OCI-LY3 (cell line): ENCODE data around the gene IL3.
"Not testable (repeated sequence)": the region's sequence is repeated elsewhere in the genome, so short reads cannot be mapped to it uniquely, and the experiment has no call there.

ENCODE experiments used
- H2AFZ ChIP-seq: fragments of 200-600, 300-600 bp; shearing (Covaris generic); 2 replicates; pipeline ENCODE4 v1.6.0; 2014; ENCODE audit warnings: antibody characterized with exemption, low read depth, low read length
- H3K27ac ChIP-seq: fragments of 200-600, 300-600 bp; sonication (generic); 2 replicates; pipeline ENCODE4 v1.5.1; 2014; ENCODE audit warnings: mild to moderate bottlenecking, low read length, moderate library complexity, mixed read lengths
- H3K27me3 ChIP-seq: fragments of 200-600, 300-600 bp; sonication (generic); 2 replicates; pipeline ENCODE4 v1.6.1; 2014; ENCODE audit warnings: low read depth, low read length, mixed read lengths
- H3K36me3 ChIP-seq: fragments of 200-600, 300-600 bp; sonication (generic); replicated peaks from 2 replicates; pipeline ENCODE3; 2014; ENCODE audit warnings: low read depth, low read length, mixed read lengths
- H3K4me1 ChIP-seq: fragments of 300-600, 200-600 bp; sonication (generic); 2 replicates; pipeline ENCODE4 v1.6.1; 2014; ENCODE audit warnings: low read length, mixed read lengths
- H3K4me2 ChIP-seq: fragments of 200-600, 300-600 bp; sonication (generic); 2 replicates; pipeline ENCODE4 v1.6.1; 2014; ENCODE audit warnings: low read length, mixed read lengths
- H3K4me3 ChIP-seq: fragments of 300-600, 200-600 bp; sonication (generic); 2 replicates; pipeline ENCODE4 v1.5.1; 2014; ENCODE audit warnings: antibody characterized with exemption, mild to moderate bottlenecking, low read length, moderate library complexity
- H3K79me2 ChIP-seq: fragments of 300-600, 200-600 bp; shearing (Covaris generic); 2 replicates; pipeline ENCODE4 v1.6.1; 2014; ENCODE audit warnings: mild to moderate bottlenecking, low read length, mixed read lengths
- H3K9ac ChIP-seq: fragments of 300-600, 200-600 bp; shearing (Covaris generic); 2 replicates; pipeline ENCODE4 v1.6.0; 2014; ENCODE audit warnings: mild to moderate bottlenecking, low read length, moderate library complexity
- H3K9me3 ChIP-seq: fragments of 200-600, 300-600 bp; shearing (Covaris generic); 2 replicates; pipeline ENCODE4 v1.6.1; 2014; ENCODE audit warnings: low read length, mixed read lengths; ENCODE audit not compliant: insufficient read depth
- H4K20me1 ChIP-seq: fragments of 200-600, 300-600 bp; sonication (generic); 2 replicates; pipeline ENCODE4 v1.6.1; 2016; ENCODE audit warnings: low read length, mixed read lengths; ENCODE audit not compliant: insufficient read depth
- EZH2phosphoT487 ChIP-seq: fragments of 200-600 bp; shearing (Covaris generic); IDR thresholded peaks from 2 replicates; pipeline ENCODE4 v1.6.1; 2018; ENCODE audit warnings: antibody characterized with exemption, mixed run types, low read depth
- TF ChIP-seq, protein P1 (sequence below): fragments of 200-600, 300-600 bp; sonication (generic); IDR thresholded peaks from 2 replicates; pipeline ENCODE4 v1.5.1; 2014; ENCODE audit warnings: antibody characterized with exemption, low read length, low read depth

IL3 gene

GRCh38 chr5:132105688-132106087 lies 45.2 kb downstream of the IL3 start:
- Histone ChIP-seq H4K20me1 (no peaks in the 10 kb centered on the region), H3K79me2 (no peaks in the 10 kb centered on the region), H3K4me1 (peaks cover 45% of the 10 kb centered on the region), H3K36me3 (no peaks in the 10 kb centered on the region), H3K27ac (no peak overlapping the region), H3K4me3 (no peak overlapping the region), H2AFZ (no peak overlapping the region), H3K4me2 (no peak overlapping the region), H3K9ac (no peak overlapping the region), H3K27me3 (peaks cover 8% of the 10 kb centered on the region; the same call in 1 of the 2 replicates), H3K9me3 (no peaks in the 10 kb centered on the region)
- TF ChIP-seq, protein P1, sequence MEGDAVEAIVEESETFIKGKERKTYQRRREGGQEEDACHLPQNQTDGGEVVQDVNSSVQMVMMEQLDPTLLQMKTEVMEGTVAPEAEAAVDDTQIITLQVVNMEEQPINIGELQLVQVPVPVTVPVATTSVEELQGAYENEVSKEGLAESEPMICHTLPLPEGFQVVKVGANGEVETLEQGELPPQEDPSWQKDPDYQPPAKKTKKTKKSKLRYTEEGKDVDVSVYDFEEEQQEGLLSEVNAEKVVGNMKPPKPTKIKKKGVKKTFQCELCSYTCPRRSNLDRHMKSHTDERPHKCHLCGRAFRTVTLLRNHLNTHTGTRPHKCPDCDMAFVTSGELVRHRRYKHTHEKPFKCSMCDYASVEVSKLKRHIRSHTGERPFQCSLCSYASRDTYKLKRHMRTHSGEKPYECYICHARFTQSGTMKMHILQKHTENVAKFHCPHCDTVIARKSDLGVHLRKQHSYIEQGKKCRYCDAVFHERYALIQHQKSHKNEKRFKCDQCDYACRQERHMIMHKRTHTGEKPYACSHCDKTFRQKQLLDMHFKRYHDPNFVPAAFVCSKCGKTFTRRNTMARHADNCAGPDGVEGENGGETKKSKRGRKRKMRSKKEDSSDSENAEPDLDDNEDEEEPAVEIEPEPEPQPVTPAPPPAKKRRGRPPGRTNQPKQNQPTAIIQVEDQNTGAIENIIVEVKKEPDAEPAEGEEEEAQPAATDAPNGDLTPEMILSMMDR = no peak
- TF ChIP-seq EZH2phosphoT487 = no peak

DNA sequence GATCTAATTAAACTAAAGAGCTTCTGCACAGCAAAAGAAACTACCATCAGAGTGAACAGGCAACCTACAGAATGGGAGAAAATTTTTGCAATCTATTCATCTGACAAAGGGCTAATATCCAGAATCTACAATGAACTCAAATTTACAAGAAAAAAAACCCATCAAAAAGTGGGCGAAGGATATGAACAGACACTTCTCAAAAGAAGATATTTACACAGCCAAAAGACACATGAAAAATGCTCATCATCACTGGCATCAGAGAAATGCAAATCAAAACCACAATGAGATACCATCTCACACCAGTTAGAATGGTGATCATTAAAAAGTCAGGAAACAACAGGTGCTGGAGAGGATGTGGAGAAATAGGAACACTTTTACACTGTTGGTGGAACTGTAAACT lies 48.0 kb downstream of the IL3 start:
- not testable (repeated sequence) for H4K20me1 ChIP-seq

DNA sequence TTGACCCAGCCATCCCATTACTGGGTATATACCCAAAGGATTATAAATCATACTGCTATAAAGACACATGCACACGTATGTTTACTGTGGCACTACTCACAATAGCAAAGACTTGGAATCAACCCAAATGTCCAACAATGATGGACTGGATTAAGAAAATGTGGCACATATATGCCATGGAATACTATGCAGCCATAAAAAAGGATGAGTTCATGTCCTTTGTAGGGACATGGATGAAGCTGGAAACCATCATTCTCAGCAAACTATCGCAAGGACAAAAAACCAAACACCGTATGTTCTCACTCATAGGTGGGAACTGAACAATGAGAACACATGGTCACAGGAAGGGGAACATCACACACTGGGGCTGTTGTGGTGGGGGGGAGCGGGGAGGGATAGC lies 48.5 kb downstream of the IL3 start:
- H3K4me1 ChIP-seq = peaks cover 12% of the 10 kb centered on the region
- not testable (repeated sequence) for H3K9ac ChIP-seq, H3K36me3 ChIP-seq, H3K79me2 ChIP-seq, H2AFZ ChIP-seq, H3K9me3 ChIP-seq, H4K20me1 ChIP-seq, H3K27me3 ChIP-seq, H3K4me2 ChIP-seq, H3K27ac ChIP-seq, H3K4me3 ChIP-seq

More for the DNA sequence above, 48.0 kb downstream of the IL3 start:
- H3K9me3 ChIP-seq, H3K27ac ChIP-seq, H3K4me3 ChIP-seq, H3K36me3 ChIP-seq, H3K79me2 ChIP-seq, H3K27me3 ChIP-seq, H3K9ac ChIP-seq, H2AFZ ChIP-seq, H3K4me2 ChIP-seq: not testable (repeated sequence)
- peaks cover 17% of the 10 kb centered on the region for H3K4me1 ChIP-seq

GRCh38 chr5:132109494-132110053 lies 49.1 kb downstream of the IL3 start:
- H4K20me1 ChIP-seq = no peaks in the 10 kb centered on the region
- TF ChIP-seq EZH2phosphoT487 = no peak
- TF ChIP-seq, protein P1 = no peak
- H3K27ac ChIP-seq = no peak overlapping the region
- no peaks in the 10 kb centered on the region for H3K36me3 ChIP-seq
- peaks cover 6% of the 10 kb centered on the region for H3K4me1 ChIP-seq
- no peak overlapping the region for H3K9ac ChIP-seq
- peaks cover 8% of the 10 kb centered on the region; the same call in 1 of the 2 replicates for H3K27me3 ChIP-seq
- no peak overlapping the region for H3K4me2 ChIP-seq
- no peak overlapping the region for H2AFZ ChIP-seq
- H3K9me3 ChIP-seq = no peaks in the 10 kb centered on the region
- no peaks in the 10 kb centered on the region for H3K79me2 ChIP-seq
- no peak overlapping the region for H3K4me3 ChIP-seq

- Histone ChIP-seq H3K4me3 (no peak overlapping the region), H3K4me2 (no peak overlapping the region), H3K36me3 (no peaks in the 10 kb centered on the region), H3K9me3 (no peaks in the 10 kb centered on the region), H3K27ac (no peak overlapping the region), H3K4me1 (no peaks in the 10 kb centered on the region; the same call in 1 of the 2 replicates), H2AFZ (no peak overlapping the region), H4K20me1 (no peaks in the 10 kb centered on the region), H3K27me3 (0 out of 2 replicates have a peak, but pooled peaks cover 2% of the 10 kb centered on the region), H3K79me2 (no peaks in the 10 kb centered on the region), H3K9ac (no peak overlapping the region)
- no peak for TF ChIP-seq EZH2phosphoT487
- TF ChIP-seq, protein P1 = no peak
Observed at GRCh38 chr5:132110195-132110594, 49.7 kb downstream of the IL3 start.
